GM18907 (cell line): ENCODE measurements around the gene C1orf105.
"Not testable (repeated sequence)": the region's sequence is repeated elsewhere in the genome, so short reads cannot be mapped to it uniquely, and the experiment has no call there.

Experiments
- ATAC-seq: cut with Tn5 transposase; IDR thresholded peaks from one replicate; pipeline ENCODE4 v1.9.1; 2021; ENCODE audit warnings: mild to moderate bottlenecking, moderate library complexity; ENCODE audit not compliant: unreplicated experiment

The C1orf105 gene

GRCh38 chr1:172425339-172425738 lies 4.9 kb downstream of the C1orf105 start:
- ATAC-seq = no peak

- ATAC-seq = no peak
Measured at GRCh38 chr1:172427191-172427590, 6.7 kb downstream of the C1orf105 start.

GRCh38 chr1:172429331-172430127 lies 9.0 kb downstream of the C1orf105 start:
- ATAC-seq = no peak

- ATAC-seq = no peak
Measured at GRCh38 chr1:172430128-172430454, 9.6 kb downstream of the C1orf105 start.

- no peak for ATAC-seq
Measured at GRCh38 chr1:172431204-172431603, 10.7 kb downstream of the C1orf105 start.

GRCh38 chr1:172431721-172432192 lies 11.3 kb downstream of the C1orf105 start:
- ATAC-seq = no peak

- not testable (repeated sequence) for ATAC-seq
Measured at GRCh38 chr1:172437183-172437582, 16.7 kb downstream of the C1orf105 start.

- ATAC-seq = no peak
Measured at GRCh38 chr1:172442404-172442803, 21.9 kb downstream of the C1orf105 start.

- ATAC-seq = no peak
Measured at GRCh38 chr1:172442843-172443565, 22.5 kb downstream of the C1orf105 start.

GRCh38 chr1:172443666-172444453 lies 23.4 kb downstream of the C1orf105 start, which contains the start of gene PIGC:
TSS of gene PIGC (minus strand) at chr1:172444069. CDS start at chr1:172442622, 1,447 bp downstream.
- peak; percentile 100 for ATAC-seq

- ATAC-seq = no peak
Measured at GRCh38 chr1:172446547-172446946, 26.1 kb downstream of the C1orf105 start.

GRCh38 chr1:172447641-172448040 lies 27.2 kb downstream of the C1orf105 start:
- no peak for ATAC-seq

- no peak for ATAC-seq
Measured at GRCh38 chr1:172448995-172449584, 28.6 kb downstream of the C1orf105 start.

GRCh38 chr1:172449585-172450523 lies 29.4 kb downstream of the C1orf105 start:
- peak; percentile 89 for ATAC-seq

GRCh38 chr1:172450524-172450885 lies 30.0 kb downstream of the C1orf105 start:
- ATAC-seq = no peak

GRCh38 chr1:172451002-172451443 lies 30.5 kb downstream of the C1orf105 start:
- ATAC-seq = no peak

GRCh38 chr1:172452536-172453152 lies 32.2 kb downstream of the C1orf105 start:
- ATAC-seq = no peak

- ATAC-seq = no peak
Measured at GRCh38 chr1:172453153-172453545, 32.7 kb downstream of the C1orf105 start.

GRCh38 chr1:172453607-172454006 lies 33.1 kb downstream of the C1orf105 start:
- no peak for ATAC-seq
